ENCODE results near the gene RNF181.
"Not testable (repeated sequence)": the region's sequence is repeated elsewhere in the genome, so short reads cannot be mapped to it uniquely, and the experiment has no call there.

Gene RNF181

DNA sequence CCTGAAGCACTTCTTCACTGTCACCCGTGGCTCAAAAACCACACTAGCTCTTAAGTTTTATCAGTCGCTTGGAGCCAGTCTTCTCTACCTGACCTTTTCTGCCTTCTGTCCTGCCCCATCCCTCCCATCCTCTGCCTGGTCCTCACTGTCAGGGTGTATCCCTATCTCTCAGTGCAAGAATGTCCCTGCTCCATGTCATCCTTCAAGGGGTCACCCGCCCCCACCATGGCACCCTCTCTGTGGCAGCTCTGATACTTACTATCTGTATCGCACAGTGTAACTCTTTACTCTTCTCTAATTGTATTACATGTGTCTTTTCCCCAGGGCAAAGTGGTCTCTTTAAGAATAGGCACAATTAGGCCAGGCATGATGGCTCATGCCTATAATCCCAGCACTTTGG lies 6.9 kb upstream of the RNF181 start:
- no peaks in the 10 kb centered on the region for H3K79me1 ChIP-seq (ENCODE audit: low read length)
- no peak for DNase-seq
- H3K36me3 ChIP-seq (ENCODE audit: control insufficient read depth, insufficient read depth, low read length) = no peaks in the 10 kb centered on the region
- H3K4ac ChIP-seq (ENCODE audit: low read depth, low read length) = no peak overlapping the region
- no CpG with 5 or more reads among the region's 4 CpGs for WGBS (ENCODE audit: extremely low coverage, insufficient coverage, low lambda C conversion rate)
- H3K23ac ChIP-seq (ENCODE audit: low read length) = no peak overlapping the region
- no peak overlapping the region for H3K4me3 ChIP-seq (ENCODE audit: low read length)
- H2BK5ac ChIP-seq (ENCODE audit: low read length) = no peak overlapping the region
- no peak overlapping the region for H2BK15ac ChIP-seq (replicated peaks; ENCODE audit: low read depth)
- no peak overlapping the region for H2BK120ac ChIP-seq (ENCODE audit: low read depth, low read length)
- no peaks in the 10 kb centered on the region for H3K79me2 ChIP-seq (ENCODE audit: control insufficient read depth, insufficient read depth, low read length)
- no peak overlapping the region for H3K4me2 ChIP-seq (ENCODE audit: low read length)
- H3K18ac ChIP-seq (ENCODE audit: low read length) = no peak overlapping the region
- no peak overlapping the region for H4K5ac ChIP-seq (ENCODE audit: low read length)
- H3K4me1 ChIP-seq (ENCODE audit: control insufficient read depth, low read depth, low read length) = peaks cover 11% of the 10 kb centered on the region
- H4K8ac ChIP-seq (ENCODE audit: low read depth, low read length) = no peak overlapping the region
- no peak overlapping the region for H2AK5ac ChIP-seq (ENCODE audit: low read length)
- no peak overlapping the region for H3K9ac ChIP-seq (ENCODE audit: low read length)
- no peak overlapping the region for H3K27ac ChIP-seq (ENCODE audit: low read depth, low read length)
- no peaks in the 10 kb centered on the region for H3K27me3 ChIP-seq (ENCODE audit: insufficient read depth, low read length, poor library complexity)
- H3K56ac ChIP-seq (ENCODE audit: low read length) = no peak overlapping the region

DNA sequence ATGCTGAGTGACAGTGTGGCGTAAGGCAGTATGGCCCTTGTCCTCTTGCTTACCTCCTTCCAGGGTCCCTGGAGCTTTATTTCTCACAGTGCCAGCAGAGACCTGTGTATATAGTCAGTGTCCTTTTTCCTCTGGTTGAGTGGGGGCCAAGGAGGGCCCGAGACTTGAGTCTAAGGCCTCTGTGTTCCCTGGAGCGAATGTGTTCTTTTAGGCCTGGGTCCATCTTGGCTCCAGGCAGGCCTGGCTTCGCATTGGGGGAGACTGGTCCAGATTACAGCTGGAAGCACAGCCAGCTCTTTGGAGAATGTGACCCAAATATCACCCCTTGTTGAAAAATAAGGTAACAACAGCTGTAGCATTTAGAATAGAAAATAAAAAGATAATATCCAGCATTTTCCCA lies 6.4 kb upstream of the RNF181 start:
- Histone ChIP-seq H3K27ac (ENCODE audit: low read depth, low read length) (no peak overlapping the region), H3K4ac (ENCODE audit: low read depth, low read length) (no peak overlapping the region), H2AK5ac (ENCODE audit: low read length) (no peak overlapping the region), H4K8ac (ENCODE audit: low read depth, low read length) (no peak overlapping the region), H3K4me3 (ENCODE audit: low read length) (no peak overlapping the region), H4K5ac (ENCODE audit: low read length) (no peak overlapping the region), H3K56ac (ENCODE audit: low read length) (no peak overlapping the region), H3K4me2 (ENCODE audit: low read length) (no peak overlapping the region), H3K23ac (ENCODE audit: low read length) (no peak overlapping the region), H2BK5ac (ENCODE audit: low read length) (no peak overlapping the region), H3K36me3 (ENCODE audit: control insufficient read depth, insufficient read depth, low read length) (no peaks in the 10 kb centered on the region), H3K9ac (ENCODE audit: low read length) (no peak overlapping the region), H3K4me1 (ENCODE audit: control insufficient read depth, low read depth, low read length) (peaks cover 11% of the 10 kb centered on the region), H3K27me3 (ENCODE audit: insufficient read depth, low read length, poor library complexity) (no peaks in the 10 kb centered on the region), H2BK15ac (replicated peaks; ENCODE audit: low read depth) (no peak overlapping the region), H3K79me2 (ENCODE audit: control insufficient read depth, insufficient read depth, low read length) (no peaks in the 10 kb centered on the region), H3K79me1 (ENCODE audit: low read length) (no peaks in the 10 kb centered on the region), H2BK120ac (ENCODE audit: low read depth, low read length) (no peak overlapping the region), H3K18ac (ENCODE audit: low read length) (no peak overlapping the region)
- no peak for DNase-seq
- no CpG with 5 or more reads among the region's 4 CpGs for WGBS (ENCODE audit: extremely low coverage, insufficient coverage, low lambda C conversion rate)

DNA sequence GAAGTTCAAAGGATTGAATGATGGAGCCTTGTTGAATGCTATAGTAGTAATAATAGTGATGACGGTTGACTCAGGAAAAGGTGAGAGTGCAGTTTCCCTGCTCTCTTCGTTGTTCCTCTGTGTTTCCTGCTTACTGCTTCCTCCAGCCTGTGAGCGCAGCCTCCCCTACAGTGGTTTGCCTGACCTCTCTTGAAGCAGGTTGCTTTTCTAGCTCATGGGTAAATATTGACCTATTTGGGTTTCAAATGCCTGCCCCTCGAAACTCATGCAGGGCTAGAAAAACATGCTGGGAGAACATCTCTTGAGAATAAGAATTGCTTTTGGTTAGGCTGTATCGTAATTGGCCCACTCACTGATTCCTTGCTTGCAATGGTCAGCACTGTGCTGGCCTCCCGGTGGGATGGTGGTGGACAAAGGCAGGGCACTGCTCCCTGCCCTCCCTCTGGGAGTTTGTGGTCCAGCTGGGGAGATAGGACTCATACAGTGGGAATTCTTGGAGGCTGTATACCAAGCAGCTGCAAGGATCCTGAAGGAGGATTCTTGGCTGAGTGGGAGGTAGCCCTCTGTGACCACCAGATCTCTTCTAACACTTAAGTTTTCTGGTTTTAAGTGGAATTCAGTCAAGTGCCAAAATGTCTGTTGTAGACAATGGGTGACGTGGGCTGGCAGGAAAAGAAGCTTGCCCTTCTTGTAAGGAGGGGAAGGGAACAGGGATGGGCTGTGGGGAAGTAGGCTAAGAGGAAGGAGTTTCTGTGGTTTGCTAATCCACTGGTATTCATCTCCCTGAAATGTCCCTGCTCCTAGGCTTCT lies 5.4 kb upstream of the RNF181 start:
- Histone ChIP-seq H3K79me1 (ENCODE audit: low read length) (no peaks in the 10 kb centered on the region), H3K27me3 (ENCODE audit: insufficient read depth, low read length, poor library complexity) (no peaks in the 10 kb centered on the region), H3K56ac (ENCODE audit: low read length) (no peak overlapping the region), H4K8ac (ENCODE audit: low read depth, low read length) (no peak overlapping the region), H3K27ac (ENCODE audit: low read depth, low read length) (no peak overlapping the region), H3K79me2 (ENCODE audit: control insufficient read depth, insufficient read depth, low read length) (no peaks in the 10 kb centered on the region), H3K4me2 (ENCODE audit: low read length) (no peak overlapping the region), H3K4me3 (ENCODE audit: low read length) (no peak overlapping the region), H2BK5ac (ENCODE audit: low read length) (no peak overlapping the region), H2AK5ac (ENCODE audit: low read length) (no peak overlapping the region), H2BK15ac (replicated peaks; ENCODE audit: low read depth) (no peak overlapping the region), H3K18ac (ENCODE audit: low read length) (no peak overlapping the region), H3K4ac (ENCODE audit: low read depth, low read length) (no peak overlapping the region), H3K23ac (ENCODE audit: low read length) (no peak overlapping the region), H3K36me3 (ENCODE audit: control insufficient read depth, insufficient read depth, low read length) (no peaks in the 10 kb centered on the region), H3K4me1 (ENCODE audit: control insufficient read depth, low read depth, low read length) (peaks cover 6% of the 10 kb centered on the region), H4K5ac (ENCODE audit: low read length) (no peak overlapping the region), H2BK120ac (ENCODE audit: low read depth, low read length) (no peak overlapping the region), H3K9ac (ENCODE audit: low read length) (no peak overlapping the region)
- DNase-seq = no peak
- no CpG with 5 or more reads among the region's 7 CpGs for WGBS (ENCODE audit: extremely low coverage, insufficient coverage, low lambda C conversion rate)

DNA sequence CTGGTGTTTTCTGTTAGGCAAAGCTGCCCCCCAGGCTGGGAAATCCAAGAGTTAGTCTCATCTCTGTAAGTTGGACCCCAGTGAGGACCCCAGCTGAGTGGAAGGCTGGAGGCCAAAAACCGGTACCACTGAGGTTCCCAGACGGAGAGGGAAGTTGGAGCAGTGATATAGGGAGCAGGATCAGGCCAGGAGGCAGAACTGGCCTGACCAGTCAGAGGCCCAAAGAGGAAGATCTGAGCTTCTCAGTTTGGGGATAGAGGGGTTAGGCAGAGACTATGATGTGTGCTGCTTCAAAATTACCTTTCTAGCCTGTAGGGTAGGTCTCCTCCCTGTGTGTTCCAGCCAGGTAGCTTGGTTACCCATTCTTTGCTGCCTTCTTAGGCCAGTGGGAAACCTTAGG lies 4.6 kb upstream of the RNF181 start:
- Histone ChIP-seq H3K79me1 (ENCODE audit: low read length) (peaks cover 1% of the 10 kb centered on the region), H4K5ac (ENCODE audit: low read length) (no peak overlapping the region), H3K4me3 (ENCODE audit: low read length) (no peak overlapping the region), H3K4me1 (ENCODE audit: control insufficient read depth, low read depth, low read length) (peaks cover 2% of the 10 kb centered on the region), H2BK120ac (ENCODE audit: low read depth, low read length) (no peak overlapping the region), H2AK5ac (ENCODE audit: low read length) (no peak overlapping the region), H3K9ac (ENCODE audit: low read length) (no peak overlapping the region), H3K27me3 (ENCODE audit: insufficient read depth, low read length, poor library complexity) (no peaks in the 10 kb centered on the region), H3K4me2 (ENCODE audit: low read length) (no peak overlapping the region), H3K4ac (ENCODE audit: low read depth, low read length) (no peak overlapping the region), H3K18ac (ENCODE audit: low read length) (no peak overlapping the region), H3K27ac (ENCODE audit: low read depth, low read length) (no peak overlapping the region), H2BK15ac (replicated peaks; ENCODE audit: low read depth) (no peak overlapping the region), H3K79me2 (ENCODE audit: control insufficient read depth, insufficient read depth, low read length) (peaks cover 2% of the 10 kb centered on the region), H2BK5ac (ENCODE audit: low read length) (no peak overlapping the region), H3K56ac (ENCODE audit: low read length) (no peak overlapping the region), H3K36me3 (ENCODE audit: control insufficient read depth, insufficient read depth, low read length) (no peaks in the 10 kb centered on the region), H4K8ac (ENCODE audit: low read depth, low read length) (no peak overlapping the region), H3K23ac (ENCODE audit: low read length) (no peak overlapping the region)
- DNase-seq = no peak
- WGBS (ENCODE audit: extremely low coverage, insufficient coverage, low lambda C conversion rate) = no CpG with 5 or more reads among the region's 2 CpGs

DNA sequence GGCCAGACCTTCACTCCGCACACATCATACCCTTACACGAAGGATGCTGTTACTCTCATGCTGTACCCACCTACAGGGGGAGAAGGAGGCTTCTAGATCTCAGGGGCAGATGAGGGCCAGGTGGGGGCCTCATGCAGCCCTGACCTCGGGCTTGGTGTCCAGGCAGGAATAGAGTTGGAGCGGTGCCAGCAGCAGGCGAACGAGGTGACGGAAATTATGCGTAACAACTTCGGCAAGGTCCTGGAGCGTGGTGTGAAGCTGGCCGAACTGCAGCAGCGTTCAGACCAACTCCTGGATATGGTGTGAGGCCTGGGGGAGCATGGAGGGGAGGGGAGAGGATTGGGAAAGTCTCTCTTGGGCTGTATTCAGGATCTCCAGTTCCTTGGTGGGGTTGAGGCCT lies 4.0 kb upstream of the RNF181 start:
- no peaks in the 10 kb centered on the region for H3K36me3 ChIP-seq (ENCODE audit: control insufficient read depth, insufficient read depth, low read length)

DNA sequence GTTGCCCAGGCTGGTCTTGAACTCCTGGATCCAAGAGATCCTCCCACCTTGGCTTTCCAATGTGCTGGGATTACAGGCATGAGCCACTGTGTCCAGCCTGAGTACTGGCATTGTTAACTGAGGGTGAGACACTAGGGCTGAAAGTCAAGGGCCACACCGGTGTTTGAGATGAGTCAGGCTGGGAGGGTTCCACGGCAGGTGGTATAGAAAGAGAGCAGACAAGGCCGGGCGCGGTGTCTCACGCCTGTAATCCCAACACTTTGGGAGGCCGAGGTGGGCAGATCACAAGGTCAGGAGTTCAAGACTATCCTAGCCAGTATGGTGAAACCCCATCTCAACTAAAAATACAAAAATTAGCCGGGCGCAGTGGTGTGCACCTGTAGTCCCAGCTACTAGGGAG lies 3.2 kb upstream of the RNF181 start:
- not testable (repeated sequence) for H3K18ac ChIP-seq (ENCODE audit: low read length); H3K9ac ChIP-seq (ENCODE audit: low read length); H3K56ac ChIP-seq (ENCODE audit: low read length); H3K4me2 ChIP-seq (ENCODE audit: low read length); H2BK120ac ChIP-seq (ENCODE audit: low read depth, low read length); H4K8ac ChIP-seq (ENCODE audit: low read depth, low read length); H4K5ac ChIP-seq (ENCODE audit: low read length); H3K36me3 ChIP-seq (ENCODE audit: control insufficient read depth, insufficient read depth, low read length); DNase-seq; H3K27me3 ChIP-seq (ENCODE audit: insufficient read depth, low read length, poor library complexity); H3K27ac ChIP-seq (ENCODE audit: low read depth, low read length); H2BK5ac ChIP-seq (ENCODE audit: low read length); H3K4ac ChIP-seq (ENCODE audit: low read depth, low read length); H2AK5ac ChIP-seq (ENCODE audit: low read length); H2BK15ac ChIP-seq (replicated peaks; ENCODE audit: low read depth); H3K4me1 ChIP-seq (ENCODE audit: control insufficient read depth, low read depth, low read length); H3K4me3 ChIP-seq (ENCODE audit: low read length); H3K23ac ChIP-seq (ENCODE audit: low read length)
- Histone ChIP-seq H3K79me2 (ENCODE audit: control insufficient read depth, insufficient read depth, low read length) (peaks cover 15% of the 10 kb centered on the region), H3K79me1 (ENCODE audit: low read length) (peaks cover 15% of the 10 kb centered on the region)
- WGBS (ENCODE audit: extremely low coverage, insufficient coverage, low lambda C conversion rate) = no CpG with 5 or more reads among the region's 9 CpGs

More for the DNA sequence above, 4.0 kb upstream of the RNF181 start:
- H3K9ac ChIP-seq (ENCODE audit: low read length) = no peak overlapping the region
- H3K27ac ChIP-seq (ENCODE audit: low read depth, low read length) = no peak overlapping the region
- no peak for DNase-seq
- H3K4me2 ChIP-seq (ENCODE audit: low read length) = no peak overlapping the region
- H3K4ac ChIP-seq (ENCODE audit: low read depth, low read length) = no peak overlapping the region
- H3K79me2 ChIP-seq (ENCODE audit: control insufficient read depth, insufficient read depth, low read length) = peaks cover 8% of the 10 kb centered on the region
- H3K79me1 ChIP-seq (ENCODE audit: low read length) = peaks cover 7% of the 10 kb centered on the region
- no peak overlapping the region for H3K18ac ChIP-seq (ENCODE audit: low read length)
- WGBS (ENCODE audit: extremely low coverage, insufficient coverage, low lambda C conversion rate) = no CpG with 5 or more reads among the region's 12 CpGs
- no peak overlapping the region for H2AK5ac ChIP-seq (ENCODE audit: low read length)
- no peak overlapping the region for H2BK15ac ChIP-seq (replicated peaks; ENCODE audit: low read depth)
- peaks cover 2% of the 10 kb centered on the region for H3K4me1 ChIP-seq (ENCODE audit: control insufficient read depth, low read depth, low read length)
- H3K23ac ChIP-seq (ENCODE audit: low read length) = no peak overlapping the region
- no peak overlapping the region for H3K4me3 ChIP-seq (ENCODE audit: low read length)
- no peak overlapping the region for H4K8ac ChIP-seq (ENCODE audit: low read depth, low read length)
- no peak overlapping the region for H2BK5ac ChIP-seq (ENCODE audit: low read length)
- no peak overlapping the region for H3K56ac ChIP-seq (ENCODE audit: low read length)
- no peak overlapping the region for H2BK120ac ChIP-seq (ENCODE audit: low read depth, low read length)
- H3K27me3 ChIP-seq (ENCODE audit: insufficient read depth, low read length, poor library complexity) = no peaks in the 10 kb centered on the region
- no peak overlapping the region for H4K5ac ChIP-seq (ENCODE audit: low read length)
